RWPE1 (cell line): ENCODE data around the gene WDR86.

Experiments used
- CTCF ChIA-PET: fragments of 350-600 bp; sonication (Branson Sonifier 250); formaldehyde crosslinking; extraction: SDS; loops from one replicate; lab custom pipeline; 2021; lab: Yijun Ruan, JAX
- POLR2A ChIA-PET: fragments of 400-600 bp; formaldehyde crosslinking; extraction: SDS; loops from one replicate; lab custom pipeline; 2020; ENCODE audit warnings: antibody characterized with exemption; ENCODE audit not compliant: low non-redundant PET; lab: Yijun Ruan, JAX
- DNase-seq: peaks from one replicate; pipeline ENCODE4 v3.0.0; 2012; ENCODE audit warnings: low spot score
- H3K27ac ChIP-seq: fragments of 450-650 bp; 2 replicates; pipeline ENCODE4 v1.5.1; 2017
- TF ChIP-seq, protein P1 (sequence below): fragments of 450-650 bp; conservative IDR thresholded peaks from 2 replicates; pipeline ENCODE4 v1.5.1; 2017; ENCODE audit warnings: low read depth, mild to moderate bottlenecking

WDR86 gene

DNA sequence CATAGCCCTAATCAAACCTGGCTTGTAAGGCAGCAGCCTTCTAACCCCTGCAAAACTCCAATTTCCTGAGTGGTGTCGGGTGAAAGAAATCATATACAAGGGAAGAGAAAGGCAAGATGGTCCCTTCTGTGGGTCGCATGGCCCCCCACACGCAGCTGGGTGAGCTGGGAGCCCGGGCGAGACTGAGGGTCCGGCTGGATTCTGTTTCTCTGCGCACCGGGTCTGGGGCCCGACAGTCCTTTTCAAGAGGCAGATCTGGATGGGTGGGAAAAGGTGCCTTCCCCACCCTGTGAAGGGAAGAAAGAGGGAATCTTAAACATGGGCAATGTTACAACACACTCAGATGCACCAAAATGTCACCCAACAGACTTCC lies 18.5 kb downstream of the WDR86 start:
- no peak for DNase-seq
- POLR2A ChIA-PET = no interaction called here
- TF ChIP-seq, protein P1, sequence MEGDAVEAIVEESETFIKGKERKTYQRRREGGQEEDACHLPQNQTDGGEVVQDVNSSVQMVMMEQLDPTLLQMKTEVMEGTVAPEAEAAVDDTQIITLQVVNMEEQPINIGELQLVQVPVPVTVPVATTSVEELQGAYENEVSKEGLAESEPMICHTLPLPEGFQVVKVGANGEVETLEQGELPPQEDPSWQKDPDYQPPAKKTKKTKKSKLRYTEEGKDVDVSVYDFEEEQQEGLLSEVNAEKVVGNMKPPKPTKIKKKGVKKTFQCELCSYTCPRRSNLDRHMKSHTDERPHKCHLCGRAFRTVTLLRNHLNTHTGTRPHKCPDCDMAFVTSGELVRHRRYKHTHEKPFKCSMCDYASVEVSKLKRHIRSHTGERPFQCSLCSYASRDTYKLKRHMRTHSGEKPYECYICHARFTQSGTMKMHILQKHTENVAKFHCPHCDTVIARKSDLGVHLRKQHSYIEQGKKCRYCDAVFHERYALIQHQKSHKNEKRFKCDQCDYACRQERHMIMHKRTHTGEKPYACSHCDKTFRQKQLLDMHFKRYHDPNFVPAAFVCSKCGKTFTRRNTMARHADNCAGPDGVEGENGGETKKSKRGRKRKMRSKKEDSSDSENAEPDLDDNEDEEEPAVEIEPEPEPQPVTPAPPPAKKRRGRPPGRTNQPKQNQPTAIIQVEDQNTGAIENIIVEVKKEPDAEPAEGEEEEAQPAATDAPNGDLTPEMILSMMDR = no peak
- H3K27ac ChIP-seq = no peak overlapping the region
- CTCF ChIA-PET = no interaction called here

DNA sequence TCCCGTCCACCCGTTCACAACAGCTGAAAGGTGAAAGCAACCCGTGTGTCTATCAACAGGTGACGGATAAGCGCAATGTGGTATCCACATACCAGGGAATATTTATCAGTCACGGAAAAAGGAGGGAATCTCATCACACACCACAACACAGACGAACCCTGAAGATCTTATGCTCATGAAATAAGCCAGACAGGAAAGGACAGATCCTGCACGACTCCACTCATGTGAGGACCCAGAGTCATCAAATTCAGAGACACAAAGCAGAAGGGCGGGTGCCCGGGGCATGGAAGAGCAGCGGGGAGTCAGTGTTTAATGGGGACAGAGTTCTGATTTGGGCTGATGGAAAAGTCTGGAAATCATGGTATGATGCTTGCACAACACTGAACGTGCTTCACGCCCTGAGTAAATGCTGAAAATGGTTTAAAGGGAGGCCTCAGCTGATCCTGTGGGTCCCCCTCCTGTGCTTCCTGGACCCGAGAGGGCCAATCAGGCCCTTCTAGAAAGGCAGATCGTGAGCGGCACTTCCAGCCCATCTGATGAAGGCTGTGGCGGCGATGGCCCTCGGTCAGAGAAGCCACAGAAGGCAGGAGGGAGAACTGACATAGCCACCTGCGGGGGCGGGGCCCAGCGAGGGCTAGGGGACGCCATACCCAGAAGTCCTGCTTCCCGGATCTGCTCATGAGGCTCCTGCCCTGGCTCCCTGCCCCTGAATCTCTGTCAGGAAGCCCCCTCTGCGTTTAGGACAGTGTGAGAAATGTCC lies 19.1 kb downstream of the WDR86 start:
- ChIA-PET POLR2A (no interaction called here), CTCF (no interaction called here)
- TF ChIP-seq, protein P1 = no peak
- H3K27ac ChIP-seq = no peak overlapping the region
- no peak for DNase-seq

DNA sequence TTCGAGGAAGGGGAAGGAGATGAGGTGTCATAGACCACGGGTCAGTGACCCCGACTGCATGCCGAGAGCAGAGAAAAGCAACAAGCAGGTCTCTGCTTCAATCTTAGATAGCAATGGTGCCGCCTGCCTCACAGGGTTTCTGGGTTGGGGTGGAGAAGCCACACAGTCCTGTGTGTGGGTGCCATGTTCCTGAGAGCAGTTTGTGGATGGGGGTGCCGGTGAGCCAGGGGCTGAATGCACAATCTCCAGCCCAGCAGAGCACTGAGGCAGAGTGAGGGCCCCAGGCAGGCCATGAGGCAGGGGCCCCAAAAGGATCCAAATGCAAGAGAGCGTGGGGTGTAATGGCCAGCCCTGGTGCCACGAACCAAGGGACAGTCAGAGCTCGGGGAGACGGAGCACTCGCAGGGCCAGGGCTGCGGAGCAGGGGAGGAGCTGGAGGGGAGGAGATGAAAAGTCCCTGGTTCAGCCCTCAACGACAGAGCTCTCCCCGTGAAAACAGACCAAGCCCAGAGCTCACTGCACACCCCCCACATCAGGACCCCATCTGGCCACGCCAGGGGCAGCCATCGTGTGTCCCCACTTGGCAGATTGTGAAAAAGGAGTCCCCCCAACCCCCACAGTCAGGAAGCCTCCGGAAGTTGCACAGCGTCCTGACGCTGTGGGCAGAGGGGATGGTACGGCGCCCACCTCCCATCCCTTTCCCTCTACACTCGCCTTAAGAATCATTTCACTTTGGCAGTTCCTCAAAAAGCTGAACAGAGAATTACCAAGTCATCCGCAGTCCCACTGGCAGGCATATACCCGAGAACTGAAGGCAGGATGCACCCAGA lies 19.9 kb downstream of the WDR86 start:
- ChIA-PET POLR2A (no interaction called here), CTCF (no interaction called here)
- TF ChIP-seq, protein P1 = no peak
- no peak overlapping the region for H3K27ac ChIP-seq
- no peak for DNase-seq

DNA sequence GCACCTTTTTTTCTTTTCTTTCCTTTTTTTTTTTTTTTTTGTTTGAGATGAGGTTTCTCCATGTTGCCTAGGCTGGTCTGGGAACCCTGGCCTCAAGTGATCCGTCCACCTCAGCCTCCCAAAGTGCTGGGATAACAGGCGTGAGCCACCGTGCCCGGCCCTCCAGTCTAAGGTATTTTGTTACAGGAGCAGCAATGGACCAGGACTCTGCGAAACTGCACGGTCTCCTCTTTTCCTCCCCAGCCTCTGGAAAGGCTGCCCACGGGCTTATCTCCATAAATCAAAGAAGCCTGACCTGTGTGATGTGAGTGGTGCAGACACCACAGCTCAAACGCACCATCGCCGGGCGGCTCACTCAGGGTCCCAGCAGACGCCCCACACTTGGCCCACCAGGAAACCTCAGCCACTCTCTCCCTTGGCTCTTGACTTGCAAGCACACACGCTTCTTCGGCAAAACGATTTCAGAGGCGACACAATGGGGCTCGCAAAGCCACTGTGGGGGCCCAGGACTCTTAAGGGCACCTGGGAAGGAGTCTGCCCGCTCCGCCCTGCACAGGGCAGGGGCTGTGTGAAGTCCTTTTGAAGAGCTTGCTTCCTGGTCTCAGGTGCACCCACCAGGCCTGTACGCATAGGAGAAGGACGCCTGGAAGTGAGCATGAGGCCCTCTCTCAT lies 20.6 kb downstream of the WDR86 start:
- ChIA-PET POLR2A (no interaction called here), CTCF (no interaction called here)
- DNase-seq = no peak
- TF ChIP-seq, protein P1 = no peak
- no peak overlapping the region for H3K27ac ChIP-seq

DNA sequence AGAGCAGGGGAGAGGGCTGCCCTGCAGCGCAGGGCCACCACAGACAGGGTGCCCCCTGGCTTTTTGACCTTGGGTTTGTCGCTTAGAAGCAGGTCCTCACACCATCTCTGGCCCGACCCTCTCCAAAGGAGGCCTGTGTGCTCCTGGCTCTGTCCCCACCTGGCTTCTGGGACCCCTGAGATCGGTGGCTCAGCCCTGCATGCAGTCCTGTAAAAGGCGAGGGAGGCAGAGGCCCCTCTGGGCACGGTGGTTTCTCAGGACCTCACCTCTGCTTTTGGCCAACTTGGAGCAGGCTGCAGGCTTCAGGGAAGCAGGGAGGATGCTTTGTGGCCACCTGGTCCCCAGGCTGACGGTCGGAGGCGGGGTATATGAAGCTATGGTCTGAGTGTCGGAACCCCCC lies 21.4 kb downstream of the WDR86 start:
- ChIA-PET CTCF (no interaction called here), POLR2A (no interaction called here)
- H3K27ac ChIP-seq = no peak overlapping the region
- DNase-seq = no peak
- TF ChIP-seq, protein P1 = no peak

DNA sequence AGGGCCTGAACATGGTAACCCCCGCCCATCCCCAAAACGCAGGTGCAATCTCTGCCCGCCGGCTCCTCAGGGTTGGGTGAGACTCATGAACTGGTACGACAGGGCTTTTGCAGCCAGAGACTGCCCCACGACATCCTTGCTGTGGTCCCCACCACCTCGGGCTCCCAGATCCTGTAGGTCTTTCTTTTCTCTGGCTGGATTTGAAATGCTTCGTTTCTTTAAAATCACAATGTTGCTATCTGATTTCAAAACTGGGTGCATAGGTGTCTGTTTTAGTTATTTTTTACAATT lies 21.9 kb downstream of the WDR86 start:
- TF ChIP-seq, protein P1 = no peak
- CTCF ChIA-PET = no interaction called here
- no peak for DNase-seq
- H3K27ac ChIP-seq = no peak overlapping the region
- POLR2A ChIA-PET = no interaction called here
